ENCODE data around the gene NKX1-2.

NKX1-2 gene

GRCh38 chr10:124476043-124476725 is 26.3 kb upstream of the NKX1-2 start:
- no CpG with 5 or more reads among the region's 23 CpGs for WGBS, 2 donors (ENCODE audit: extremely low coverage in 2 of 2, insufficient read length in 2 of 2, insufficient replicate concordance in 1 of 2)

GRCh38 chr10:124474514-124475070 is 24.8 kb upstream of the NKX1-2 start:
- H2BK15ac ChIP-seq (ENCODE audit: low read length), result no peak overlapping the region
- no peaks in the 10 kb centered on the region for H3K36me3 ChIP-seq (replicated peaks in 1 of 2; ENCODE audit: control insufficient read depth in 2 of 2, insufficient read depth in 2 of 2, low read length in 2 of 2)
- no peak overlapping the region for H3K9ac ChIP-seq (ENCODE audit: low read depth, low read length, poor library complexity)
- no peak overlapping the region for H3K4me3 ChIP-seq (ENCODE audit: low read length in 2 of 2)
- no peak overlapping the region for H3K23ac ChIP-seq (ENCODE audit: low read depth, low read length, poor library complexity)
- no peak overlapping the region for H4K91ac ChIP-seq (ENCODE audit: low read depth, low read length, poor library complexity)
- H2BK12ac ChIP-seq (ENCODE audit: low read length), result no peak overlapping the region
- H3K9me3 ChIP-seq (replicated peaks in 1 of 2; ENCODE audit: control insufficient read depth in 2 of 2, insufficient read depth in 1 of 2, low read depth in 1 of 2, low read length in 2 of 2), result no peaks in the 10 kb centered on the region
- H3K14ac ChIP-seq (ENCODE audit: low read length), result no peak overlapping the region
- DNase-seq (ENCODE audit: low spot score), result no peak
- H3K27ac ChIP-seq (replicated peaks; ENCODE audit: low read length), result no peak overlapping the region
- H3K27me3 ChIP-seq (ENCODE audit: control insufficient read depth in 3 of 3, insufficient read depth in 3 of 3, low read depth in 1 of 3, low read length in 3 of 3), result no peaks in the 10 kb centered on the region
- H3K4ac ChIP-seq (ENCODE audit: low read length), result no peak overlapping the region
- H3K79me1 ChIP-seq (ENCODE audit: low read depth, low read length), result peaks cover 6% of the 10 kb centered on the region
- H3K4me1 ChIP-seq (ENCODE audit: control insufficient read depth in 2 of 2, insufficient read depth in 1 of 2, low read depth in 1 of 2, low read length in 2 of 2), result peaks cover 13 to 27% of the 10 kb centered on the region in 2 donors
- no peak overlapping the region for H3K4me2 ChIP-seq (ENCODE audit: insufficient read depth, low read length, poor library complexity, severe bottlenecking)
- H4K8ac ChIP-seq (ENCODE audit: low read depth, low read length), result no peak overlapping the region
- no peak overlapping the region for H3K18ac ChIP-seq (ENCODE audit: low read length)
- no peak overlapping the region for H2AFZ ChIP-seq (ENCODE audit: low read length)
- H2BK5ac ChIP-seq (ENCODE audit: low read length), result no peak overlapping the region
- no CpG with 5 or more reads among the region's 9 CpGs for WGBS, 2 donors (ENCODE audit: extremely low coverage in 2 of 2, insufficient read length in 2 of 2, insufficient replicate concordance in 1 of 2)
- no peak overlapping the region for H2AK5ac ChIP-seq (ENCODE audit: low read depth, low read length)
- H2BK120ac ChIP-seq (ENCODE audit: low read depth, low read length), result peak overlapping the region; percentile 8

More at GRCh38 chr10:124476043-124476725, 26.3 kb upstream of the NKX1-2 start:
- Histone ChIP-seq H3K27me3 (ENCODE audit: control insufficient read depth in 3 of 3, insufficient read depth in 3 of 3, low read depth in 1 of 3, low read length in 3 of 3) (no peaks in the 10 kb centered on the region), H2BK120ac (ENCODE audit: low read depth, low read length) (peak overlapping the region; percentile 87), H3K23ac (ENCODE audit: low read depth, low read length, poor library complexity) (no peak overlapping the region), H3K18ac (ENCODE audit: low read length) (peak overlapping the region; percentile 88), H2AFZ (ENCODE audit: low read length) (no peak overlapping the region), H4K8ac (ENCODE audit: low read depth, low read length) (no peak overlapping the region), H3K9ac (ENCODE audit: low read depth, low read length, poor library complexity) (no peak overlapping the region), H3K9me3 (replicated peaks in 1 of 2; ENCODE audit: control insufficient read depth in 2 of 2, insufficient read depth in 1 of 2, low read depth in 1 of 2, low read length in 2 of 2) (no peaks in the 10 kb centered on the region), H2BK15ac (ENCODE audit: low read length) (peak overlapping the region; percentile 82), H2BK5ac (ENCODE audit: low read length) (peak overlapping the region; percentile 69), H4K91ac (ENCODE audit: low read depth, low read length, poor library complexity) (no peak overlapping the region), H3K27ac (replicated peaks; ENCODE audit: low read length) (no peak overlapping the region), H3K4ac (ENCODE audit: low read length) (no peak overlapping the region), H2AK5ac (ENCODE audit: low read depth, low read length) (peak overlapping the region; percentile 89), H3K4me1 (ENCODE audit: control insufficient read depth in 2 of 2, insufficient read depth in 1 of 2, low read depth in 1 of 2, low read length in 2 of 2) (peaks cover 9 to 15% of the 10 kb centered on the region in 2 donors), H3K4me3 (ENCODE audit: low read length in 2 of 2) (no peak overlapping the region), H3K79me1 (ENCODE audit: low read depth, low read length) (peaks cover 6% of the 10 kb centered on the region), H3K4me2 (ENCODE audit: insufficient read depth, low read length, poor library complexity, severe bottlenecking) (no peak overlapping the region), H3K14ac (ENCODE audit: low read length) (peak overlapping the region; percentile 31), H2BK12ac (ENCODE audit: low read length) (peak overlapping the region; percentile 75), H3K36me3 (replicated peaks in 1 of 2; ENCODE audit: control insufficient read depth in 2 of 2, insufficient read depth in 2 of 2, low read length in 2 of 2) (no peaks in the 10 kb centered on the region)
- DNase-seq (ENCODE audit: low spot score), result no peak

- Histone ChIP-seq H2AK5ac (ENCODE audit: low read depth, low read length) (peak overlapping the region; percentile 8), H2BK120ac (ENCODE audit: low read depth, low read length) (no peak overlapping the region), H3K36me3 (replicated peaks in 1 of 2; ENCODE audit: control insufficient read depth in 2 of 2, insufficient read depth in 2 of 2, low read length in 2 of 2) (no peaks in the 10 kb centered on the region), H2AFZ (ENCODE audit: low read length) (no peak overlapping the region), H2BK15ac (ENCODE audit: low read length) (no peak overlapping the region), H3K4me2 (ENCODE audit: insufficient read depth, low read length, poor library complexity, severe bottlenecking) (no peak overlapping the region), H3K18ac (ENCODE audit: low read length) (no peak overlapping the region), H3K27me3 (ENCODE audit: control insufficient read depth in 3 of 3, insufficient read depth in 3 of 3, low read depth in 1 of 3, low read length in 3 of 3) (no peaks in the 10 kb centered on the region), H4K8ac (ENCODE audit: low read depth, low read length) (no peak overlapping the region), H3K9ac (ENCODE audit: low read depth, low read length, poor library complexity) (no peak overlapping the region), H3K4me3 (ENCODE audit: low read length in 2 of 2) (no peak overlapping the region), H3K4me1 (ENCODE audit: control insufficient read depth in 2 of 2, insufficient read depth in 1 of 2, low read depth in 1 of 2, low read length in 2 of 2) (peaks cover 12 to 22% of the 10 kb centered on the region in 2 donors), H3K4ac (ENCODE audit: low read length) (no peak overlapping the region), H2BK5ac (ENCODE audit: low read length) (no peak overlapping the region), H2BK12ac (ENCODE audit: low read length) (no peak overlapping the region), H3K14ac (ENCODE audit: low read length) (no peak overlapping the region), H3K79me1 (ENCODE audit: low read depth, low read length) (peaks cover 5% of the 10 kb centered on the region), H3K23ac (ENCODE audit: low read depth, low read length, poor library complexity) (no peak overlapping the region), H3K9me3 (replicated peaks in 1 of 2; ENCODE audit: control insufficient read depth in 2 of 2, insufficient read depth in 1 of 2, low read depth in 1 of 2, low read length in 2 of 2) (no peaks in the 10 kb centered on the region), H3K27ac (replicated peaks; ENCODE audit: low read length) (no peak overlapping the region), H4K91ac (ENCODE audit: low read depth, low read length, poor library complexity) (no peak overlapping the region)
- no peak for DNase-seq (ENCODE audit: low spot score)
- no CpG with 5 or more reads among the region's 3 CpGs for WGBS, 2 donors (ENCODE audit: extremely low coverage in 2 of 2, insufficient read length in 2 of 2, insufficient replicate concordance in 1 of 2)
Observed at GRCh38 chr10:124473070-124473469, 23.2 kb upstream of the NKX1-2 start.

GRCh38 chr10:124472071-124472470 is 22.2 kb upstream of the NKX1-2 start:
- Histone ChIP-seq H2AK5ac (ENCODE audit: low read depth, low read length) (no peak overlapping the region), H3K9ac (ENCODE audit: low read depth, low read length, poor library complexity) (no peak overlapping the region), H4K91ac (ENCODE audit: low read depth, low read length, poor library complexity) (no peak overlapping the region), H3K9me3 (replicated peaks in 1 of 2; ENCODE audit: control insufficient read depth in 2 of 2, insufficient read depth in 1 of 2, low read depth in 1 of 2, low read length in 2 of 2) (no peaks in the 10 kb centered on the region), H2BK12ac (ENCODE audit: low read length) (no peak overlapping the region), H3K79me1 (ENCODE audit: low read depth, low read length) (peaks cover 3% of the 10 kb centered on the region), H4K8ac (ENCODE audit: low read depth, low read length) (no peak overlapping the region), H3K14ac (ENCODE audit: low read length) (no peak overlapping the region), H2BK120ac (ENCODE audit: low read depth, low read length) (no peak overlapping the region), H3K4ac (ENCODE audit: low read length) (no peak overlapping the region), H2AFZ (ENCODE audit: low read length) (no peak overlapping the region), H2BK15ac (ENCODE audit: low read length) (no peak overlapping the region), H3K4me3 (ENCODE audit: low read length in 2 of 2) (no peak overlapping the region), H3K18ac (ENCODE audit: low read length) (no peak overlapping the region), H3K4me2 (ENCODE audit: insufficient read depth, low read length, poor library complexity, severe bottlenecking) (no peak overlapping the region), H3K36me3 (replicated peaks in 1 of 2; ENCODE audit: control insufficient read depth in 2 of 2, insufficient read depth in 2 of 2, low read length in 2 of 2) (no peaks in the 10 kb centered on the region), H2BK5ac (ENCODE audit: low read length) (no peak overlapping the region), H3K27ac (replicated peaks; ENCODE audit: low read length) (no peak overlapping the region), H3K4me1 (ENCODE audit: control insufficient read depth in 2 of 2, insufficient read depth in 1 of 2, low read depth in 1 of 2, low read length in 2 of 2) (peaks cover 5 to 12% of the 10 kb centered on the region in 2 donors), H3K27me3 (ENCODE audit: control insufficient read depth in 3 of 3, insufficient read depth in 3 of 3, low read depth in 1 of 3, low read length in 3 of 3) (no peaks in the 10 kb centered on the region), H3K23ac (ENCODE audit: low read depth, low read length, poor library complexity) (no peak overlapping the region)
- WGBS, 2 donors (ENCODE audit: extremely low coverage in 2 of 2, insufficient read length in 2 of 2, insufficient replicate concordance in 1 of 2), result no CpG with 5 or more reads among the region's 6 CpGs
- no peak for DNase-seq (ENCODE audit: low spot score)

Data from neuronal stem cell (in vitro differentiated cells).